IPS DF 6.9 (cell line): ENCODE measurements around the gene THEMIS.

Experiments used
- DNase-seq: peaks from one replicate; pipeline ENCODE4 v3.0.0-alpha.2; 2013; ENCODE audit warnings: low read depth, low spot score
- H3K27ac ChIP-seq: one replicate; pipeline ENCODE4 v1.5.1; 2013; ENCODE audit warnings: low read length, control low read depth
- H3K27me3 ChIP-seq: 2 replicates; pipeline ENCODE4 v1.6.1; 2013; ENCODE audit warnings: mild to moderate bottlenecking, low read length; ENCODE audit not compliant: control insufficient read depth, insufficient read depth
- H3K36me3 ChIP-seq: 2 replicates; pipeline ENCODE4 v1.6.1; 2013; ENCODE audit warnings: low read length; ENCODE audit not compliant: control insufficient read depth, insufficient read depth
- H3K4me1 ChIP-seq: 2 replicates; pipeline ENCODE4 v1.6.1; 2013; ENCODE audit warnings: low read length; ENCODE audit not compliant: control insufficient read depth, insufficient read depth
- H3K4me3 ChIP-seq: 2 replicates; pipeline ENCODE4 v1.5.1; 2013; ENCODE audit warnings: mild to moderate bottlenecking, low read length
- H3K9me3 ChIP-seq: 2 replicates; pipeline ENCODE4 v1.6.1; 2013; ENCODE audit warnings: low read length, inconsistent platforms; ENCODE audit not compliant: control insufficient read depth, insufficient read depth
- WGBS: extraction: QIAGEN DNeasy Blood & Tissue Kit; methylation state at CpG from one replicate; pipeline ENCODE4 v1.1.7; 2013; ENCODE audit warnings: mixed read lengths, missing lambda C conversion rate; ENCODE audit not compliant: insufficient read length, insufficient coverage; 5-methylcytosine and 5-hydroxymethylcytosine counted together

The THEMIS gene, protein sequence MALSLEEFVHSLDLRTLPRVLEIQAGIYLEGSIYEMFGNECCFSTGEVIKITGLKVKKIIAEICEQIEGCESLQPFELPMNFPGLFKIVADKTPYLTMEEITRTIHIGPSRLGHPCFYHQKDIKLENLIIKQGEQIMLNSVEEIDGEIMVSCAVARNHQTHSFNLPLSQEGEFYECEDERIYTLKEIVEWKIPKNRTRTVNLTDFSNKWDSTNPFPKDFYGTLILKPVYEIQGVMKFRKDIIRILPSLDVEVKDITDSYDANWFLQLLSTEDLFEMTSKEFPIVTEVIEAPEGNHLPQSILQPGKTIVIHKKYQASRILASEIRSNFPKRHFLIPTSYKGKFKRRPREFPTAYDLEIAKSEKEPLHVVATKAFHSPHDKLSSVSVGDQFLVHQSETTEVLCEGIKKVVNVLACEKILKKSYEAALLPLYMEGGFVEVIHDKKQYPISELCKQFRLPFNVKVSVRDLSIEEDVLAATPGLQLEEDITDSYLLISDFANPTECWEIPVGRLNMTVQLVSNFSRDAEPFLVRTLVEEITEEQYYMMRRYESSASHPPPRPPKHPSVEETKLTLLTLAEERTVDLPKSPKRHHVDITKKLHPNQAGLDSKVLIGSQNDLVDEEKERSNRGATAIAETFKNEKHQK

DNA sequence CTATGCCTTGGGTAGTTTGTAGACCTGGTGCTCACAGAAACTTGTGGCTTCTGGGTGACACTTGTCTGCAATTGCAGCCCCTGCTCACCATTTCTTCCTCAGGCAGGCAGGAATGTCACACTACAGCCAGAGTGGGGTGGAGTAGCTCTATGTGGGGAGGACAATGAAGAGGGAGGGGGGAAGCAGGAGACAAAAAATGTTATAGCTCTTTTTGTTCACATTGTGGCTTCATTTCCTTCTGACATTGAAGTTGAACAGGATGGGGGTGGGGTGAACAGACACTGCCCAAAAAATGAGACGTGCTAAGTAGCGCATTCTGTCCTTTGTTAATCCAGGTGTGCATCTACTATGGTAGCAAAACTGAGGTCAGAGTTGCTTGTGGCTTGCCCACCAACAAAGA, at the start of gene THEMIS:
Gene THEMIS, minus strand, starts transcription at position 124 of the 400 bp plus-strand sequence. CDS start 126 bp downstream, outside the sequence.
- no peaks in the 10 kb centered on the region for H3K4me1 ChIP-seq
- no peak within 1 kb of the TSS for H3K27ac ChIP-seq
- H3K4me3 ChIP-seq, result no peak within 1 kb of the TSS
- WGBS, result no CpG with 5 or more reads among the region's 2 CpGs
- DNase-seq, result no peak
- no peaks in the 10 kb centered on the region for H3K9me3 ChIP-seq
- H3K36me3 ChIP-seq, result no peaks in the 10 kb centered on the region
- no peaks in the 10 kb centered on the region for H3K27me3 ChIP-seq

DNA sequence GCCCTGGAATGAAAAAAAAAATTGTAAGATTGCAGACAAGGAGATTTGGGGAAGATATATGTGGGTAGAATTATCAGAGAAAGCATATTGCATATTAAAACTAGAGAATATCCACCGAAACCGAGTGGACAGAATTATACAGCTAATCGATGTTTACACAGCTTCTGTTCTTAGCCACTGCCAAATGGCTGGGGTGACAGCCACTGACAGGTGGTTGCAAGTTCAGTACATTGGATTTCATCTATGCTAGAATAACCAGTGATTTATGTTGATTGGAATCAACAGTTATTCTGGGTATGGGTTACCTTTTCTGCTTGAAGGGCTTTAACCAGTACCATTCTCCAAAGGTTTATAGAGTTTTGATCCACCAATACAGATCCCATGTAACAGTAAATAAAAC, 48.4 kb upstream of the THEMIS start:
- Histone ChIP-seq H3K27ac (no peak overlapping the region), H3K4me3 (no peak overlapping the region), H3K36me3 (no peaks in the 10 kb centered on the region), H3K27me3 (no peaks in the 10 kb centered on the region), H3K9me3 (no peaks in the 10 kb centered on the region), H3K4me1 (no peaks in the 10 kb centered on the region)
- DNase-seq, result no peak
- WGBS, result no CpG with 5 or more reads among the region's 3 CpGs

DNA sequence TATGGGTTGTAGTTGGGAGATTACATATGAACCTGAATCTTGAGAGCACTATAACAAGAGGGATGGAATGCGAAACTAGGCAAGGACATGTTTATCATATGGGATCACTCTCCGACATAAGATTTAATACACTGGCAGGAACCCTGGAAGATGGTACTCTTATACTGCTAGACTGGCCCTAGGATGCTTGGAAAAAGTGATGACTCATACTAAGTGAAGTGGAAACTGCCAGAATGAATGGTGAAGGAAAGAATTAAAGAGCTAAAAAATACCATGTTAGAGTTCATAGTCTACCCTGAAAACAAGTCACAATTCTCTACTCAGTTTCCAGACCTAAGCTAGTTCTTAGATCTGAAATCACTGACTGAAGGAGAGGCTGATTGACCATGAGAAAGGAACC, 45.5 kb upstream of the THEMIS start:
- Histone ChIP-seq H3K4me3 (no peak overlapping the region), H3K36me3 (no peaks in the 10 kb centered on the region), H3K9me3 (no peaks in the 10 kb centered on the region), H3K4me1 (no peaks in the 10 kb centered on the region), H3K27ac (no peak overlapping the region), H3K27me3 (no peaks in the 10 kb centered on the region)
- no peak for DNase-seq
- WGBS, result no CpG with 5 or more reads among the region's 2 CpGs

DNA sequence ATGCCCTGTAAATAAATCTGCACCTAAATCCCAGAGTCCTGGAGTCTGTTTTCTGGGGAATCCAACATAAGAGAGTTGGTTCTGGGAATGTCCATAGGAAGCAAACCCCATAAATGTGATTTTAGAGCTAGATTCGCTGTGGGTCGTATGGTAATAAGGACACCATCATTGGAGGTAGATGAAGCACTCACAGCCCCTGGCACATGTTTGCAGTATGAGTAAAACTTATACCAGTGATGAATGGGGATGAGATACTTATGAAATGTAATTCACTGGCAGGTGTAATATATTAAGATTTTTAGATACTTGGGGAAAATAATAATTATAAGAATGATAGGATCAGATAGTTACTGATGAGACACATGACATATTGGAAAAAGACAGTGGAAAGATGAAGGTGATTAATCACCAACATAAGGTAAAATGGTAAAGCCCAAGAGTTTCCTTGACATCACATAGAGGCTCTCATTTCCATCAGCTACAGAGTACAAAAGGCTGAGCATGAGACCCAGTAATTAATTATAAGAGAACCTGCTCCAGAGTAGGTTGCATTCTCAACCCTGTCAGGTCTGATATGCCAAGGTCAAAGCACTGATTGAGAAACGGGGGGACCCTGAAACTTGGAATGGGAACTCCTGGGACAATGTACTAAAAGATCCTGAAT, 44.7 kb upstream of the THEMIS start:
- Histone ChIP-seq H3K9me3 (no peaks in the 10 kb centered on the region), H3K4me1 (no peaks in the 10 kb centered on the region), H3K36me3 (no peaks in the 10 kb centered on the region), H3K27ac (no peak overlapping the region), H3K27me3 (no peaks in the 10 kb centered on the region), H3K4me3 (no peak overlapping the region)
- no peak for DNase-seq
- WGBS, result no CpG with 5 or more reads among the region's 3 CpGs

DNA sequence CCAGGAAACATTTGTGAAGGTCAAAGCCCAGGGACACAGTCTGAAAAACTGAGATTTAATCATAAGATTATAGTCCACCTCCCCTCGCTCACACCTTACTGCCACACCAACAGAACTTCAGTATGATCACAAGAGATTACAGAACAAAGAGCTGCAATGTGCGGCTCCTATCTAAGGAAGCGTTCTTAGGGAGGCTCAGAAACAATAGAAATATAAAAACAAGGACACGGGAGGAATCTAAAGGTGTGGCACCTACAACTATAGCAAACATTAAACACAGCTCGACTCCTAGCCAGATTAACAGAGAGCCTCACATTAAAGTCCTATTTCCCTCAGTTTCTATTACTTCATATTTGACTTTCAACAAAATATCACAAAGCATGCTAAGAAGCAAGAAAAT, 40.4 kb upstream of the THEMIS start:
- DNase-seq, result no peak
- WGBS, result no CpG with 5 or more reads among the region's 5 CpGs
- H3K36me3 ChIP-seq, result no peaks in the 10 kb centered on the region
- H3K27me3 ChIP-seq, result no peaks in the 10 kb centered on the region
- no peaks in the 10 kb centered on the region for H3K9me3 ChIP-seq
- no peak overlapping the region for H3K27ac ChIP-seq
- no peak overlapping the region for H3K4me3 ChIP-seq
- no peaks in the 10 kb centered on the region for H3K4me1 ChIP-seq

DNA sequence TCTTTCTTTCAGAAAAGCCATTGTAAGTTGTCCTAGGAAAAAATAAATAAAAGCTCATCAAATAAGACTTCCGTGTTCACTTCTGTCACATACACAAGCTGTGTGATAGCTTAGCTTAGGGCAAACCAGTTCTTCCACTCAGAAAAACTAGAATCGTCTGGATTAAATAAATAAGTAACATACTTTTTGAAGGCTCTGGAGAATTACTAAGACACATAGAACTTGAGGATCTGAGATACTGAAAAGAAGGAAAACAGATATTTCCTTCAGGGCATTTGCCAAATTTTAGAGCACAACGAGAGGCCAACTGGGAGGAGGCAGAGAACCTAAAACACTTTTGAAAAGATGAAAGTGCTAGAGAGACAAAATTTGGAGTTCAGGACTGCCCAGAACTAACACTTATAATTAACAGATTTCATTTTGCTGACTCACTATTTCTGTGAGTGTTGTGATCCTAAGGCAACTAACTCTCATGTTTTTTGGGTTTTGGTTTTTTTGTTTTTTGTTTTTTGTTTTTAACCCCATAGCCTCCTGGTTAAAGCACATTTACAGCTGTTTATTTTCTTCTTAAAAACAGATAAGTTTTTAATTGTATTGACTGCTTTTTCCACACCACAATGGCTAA, 38.7 kb upstream of the THEMIS start:
- Histone ChIP-seq H3K4me1 (no peaks in the 10 kb centered on the region), H3K36me3 (no peaks in the 10 kb centered on the region), H3K27me3 (no peaks in the 10 kb centered on the region), H3K9me3 (no peaks in the 10 kb centered on the region), H3K27ac (no peak overlapping the region), H3K4me3 (no peak overlapping the region)
- WGBS, result no CpG with 5 or more reads among the region's 3 CpGs
- no peak for DNase-seq

DNA sequence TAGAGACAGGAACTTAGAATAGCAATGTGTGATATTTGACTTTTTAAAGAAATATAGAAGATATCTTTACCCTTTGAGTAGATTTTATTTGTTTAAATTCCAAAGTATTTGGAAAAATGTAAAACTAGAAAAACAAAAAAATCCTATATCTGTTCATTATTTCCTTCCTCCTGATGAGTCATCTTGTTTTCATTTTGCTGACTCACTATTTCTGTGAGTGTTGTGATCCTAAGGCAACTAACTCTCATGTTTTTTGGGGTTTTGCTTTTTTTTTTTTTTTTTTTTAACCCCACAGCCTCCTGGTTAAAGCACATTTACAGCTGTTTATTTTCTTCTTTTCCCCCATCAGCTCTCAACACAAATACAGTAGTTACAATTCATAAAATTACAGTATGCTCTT, 37.8 kb upstream of the THEMIS start:
- Histone ChIP-seq H3K4me1 (no peaks in the 10 kb centered on the region), H3K27me3 (no peaks in the 10 kb centered on the region), H3K9me3 (no peaks in the 10 kb centered on the region), H3K27ac (no peak overlapping the region), H3K36me3 (no peaks in the 10 kb centered on the region), H3K4me3 (no peak overlapping the region)
- DNase-seq, result no peak

DNA sequence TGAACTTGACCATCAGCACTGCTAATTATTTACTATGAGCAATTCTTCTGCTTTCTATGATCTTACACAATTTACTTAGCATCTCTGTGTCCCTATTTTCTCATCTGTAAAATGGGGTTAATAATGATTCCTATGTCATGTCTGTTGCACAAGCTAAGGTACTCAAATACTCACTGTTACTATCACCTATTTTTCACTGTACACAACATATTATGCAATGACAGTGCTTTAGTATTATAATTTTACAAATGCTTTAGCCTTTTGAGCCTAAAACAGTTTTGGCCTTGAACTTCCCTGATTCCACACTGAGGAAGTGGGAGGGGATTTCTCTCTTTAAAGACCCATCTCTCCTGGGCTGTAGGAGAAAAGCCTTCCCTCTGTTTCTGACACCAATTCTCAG, 36.9 kb upstream of the THEMIS start:
- no peak overlapping the region for H3K27ac ChIP-seq
- H3K27me3 ChIP-seq, result no peaks in the 10 kb centered on the region
- no peaks in the 10 kb centered on the region for H3K4me1 ChIP-seq
- H3K36me3 ChIP-seq, result no peaks in the 10 kb centered on the region
- H3K9me3 ChIP-seq, result no peaks in the 10 kb centered on the region; the same call in 1 of the 2 replicates
- no peak overlapping the region for H3K4me3 ChIP-seq
- no peak for DNase-seq

DNA sequence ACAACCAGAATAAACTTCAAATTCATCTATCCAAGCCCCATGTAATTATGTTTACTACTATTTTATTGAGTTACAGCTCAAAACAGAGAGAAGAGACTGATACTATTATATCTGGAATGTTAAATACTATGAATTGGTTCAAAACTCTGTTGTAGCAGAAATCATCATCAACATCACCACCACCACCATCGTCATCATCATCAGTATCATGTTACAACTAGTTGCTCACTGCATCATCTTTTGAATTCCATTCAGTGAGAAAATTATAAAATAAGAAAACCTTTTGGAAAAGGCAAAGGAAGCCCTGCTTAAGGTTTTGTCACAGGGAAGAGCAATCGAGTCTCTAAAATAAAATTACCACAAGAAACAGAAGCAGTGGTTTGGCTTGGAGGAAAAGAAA, 36.2 kb upstream of the THEMIS start:
- WGBS, result no CpG with 5 or more reads among the region's 2 CpGs
- Histone ChIP-seq H3K27me3 (no peaks in the 10 kb centered on the region), H3K9me3 (no peaks in the 10 kb centered on the region; the same call in 1 of the 2 replicates), H3K27ac (no peak overlapping the region), H3K4me3 (no peak overlapping the region), H3K36me3 (no peaks in the 10 kb centered on the region), H3K4me1 (no peaks in the 10 kb centered on the region)
- DNase-seq, result no peak

DNA sequence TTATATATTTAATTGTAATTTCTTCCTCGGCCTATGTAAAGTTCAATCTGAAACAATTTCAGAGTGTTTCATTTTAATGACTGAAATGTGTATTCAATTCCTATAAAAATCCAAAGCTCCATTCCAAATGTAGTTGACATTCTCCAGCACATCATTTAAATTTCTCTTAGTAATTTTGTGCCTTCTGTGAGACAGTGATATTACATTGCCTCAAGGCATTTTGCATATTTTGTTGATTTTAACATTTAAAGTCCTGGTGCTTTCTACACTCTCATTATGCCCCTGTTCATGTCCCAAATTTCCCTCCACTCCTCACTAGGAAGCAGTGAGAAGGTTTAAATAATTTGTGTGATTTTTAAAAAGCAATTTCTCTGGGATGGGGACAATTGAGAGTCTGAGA, 34.1 kb upstream of the THEMIS start:
- no CpG with 5 or more reads among the region's 1 CpG for WGBS
- Histone ChIP-seq H3K36me3 (no peaks in the 10 kb centered on the region), H3K4me3 (no peak overlapping the region), H3K9me3 (no peaks in the 10 kb centered on the region; the same call in 1 of the 2 replicates), H3K27ac (no peak overlapping the region), H3K4me1 (no peaks in the 10 kb centered on the region), H3K27me3 (no peaks in the 10 kb centered on the region)
- DNase-seq, result no peak
